Fibroblast of peridontal ligament (primary cell): ENCODE results near the gene CIZ1.
A peak's percentile ranks its signal among the peaks of the same experiment; 100 is the strongest.

Experiments used
- DNase-seq: peaks from one replicate; pipeline ENCODE4 v3.0.0-alpha.2; 2010; ENCODE audit errors: extremely low read depth

CIZ1 gene

DNA sequence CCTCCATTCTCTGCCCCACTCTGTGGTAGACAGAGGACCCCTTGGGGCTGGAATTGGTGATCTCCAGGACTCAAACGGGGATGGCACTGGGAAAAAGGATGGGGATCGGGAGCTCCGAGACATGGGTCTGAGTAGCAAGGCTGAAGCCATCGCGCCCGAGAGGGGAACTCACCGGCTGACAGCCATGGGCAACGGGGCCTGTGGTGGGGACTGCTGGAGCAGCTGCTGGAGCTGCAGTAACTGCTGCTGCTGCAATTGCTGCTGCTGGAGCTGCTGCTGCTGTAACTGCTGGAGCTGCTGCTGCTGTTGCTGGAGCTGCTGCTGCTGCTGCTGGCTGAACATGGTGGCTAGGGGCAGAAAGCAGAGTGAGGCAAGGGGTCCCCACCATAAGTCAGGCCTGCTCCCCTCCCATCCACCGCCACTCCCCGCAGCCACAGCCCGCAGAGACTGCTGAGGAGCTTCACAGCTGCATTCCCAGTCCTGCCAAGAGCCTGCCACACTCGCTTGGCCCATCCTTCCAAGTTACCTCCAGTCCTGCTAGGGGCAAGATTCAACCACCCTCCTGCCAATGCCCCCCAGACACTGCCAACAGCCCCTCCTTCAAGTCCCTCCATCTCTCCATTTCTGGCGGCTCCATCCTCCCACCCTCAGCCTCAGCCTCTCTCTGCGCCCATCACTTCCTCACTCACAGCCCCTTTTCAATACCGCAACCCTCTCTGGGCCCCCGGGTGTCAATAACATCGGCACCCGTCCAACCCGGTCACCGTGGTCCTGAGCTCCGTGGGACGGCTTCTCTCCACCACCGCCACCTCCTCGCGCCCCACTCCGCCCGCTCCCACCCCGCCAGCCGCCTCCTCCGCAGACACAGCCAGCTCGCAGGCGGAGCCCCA is 611 bp downstream of the CIZ1 start:
- DNase-seq = peak; percentile 12

DNA sequence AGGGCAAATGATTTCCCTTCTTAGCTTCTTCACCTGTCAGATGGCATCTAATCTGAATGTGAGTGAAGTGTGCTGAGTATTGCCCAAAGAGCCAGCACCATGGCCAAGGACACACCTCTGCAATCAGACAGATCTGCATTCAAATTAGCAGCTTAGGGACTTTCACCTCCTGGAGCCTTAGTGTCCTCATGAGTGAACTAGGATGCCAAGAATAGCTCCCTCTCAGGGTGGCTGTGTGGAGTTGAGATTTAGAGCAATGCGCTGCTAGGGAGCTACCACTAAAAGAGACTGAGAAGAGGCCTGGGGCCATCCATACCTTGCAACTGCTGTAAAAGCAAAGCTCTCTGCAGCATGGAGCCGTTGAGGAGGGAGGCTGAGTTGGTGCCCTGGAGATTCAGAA is 1.4 kb downstream of the CIZ1 start:
- no peak for DNase-seq

DNA sequence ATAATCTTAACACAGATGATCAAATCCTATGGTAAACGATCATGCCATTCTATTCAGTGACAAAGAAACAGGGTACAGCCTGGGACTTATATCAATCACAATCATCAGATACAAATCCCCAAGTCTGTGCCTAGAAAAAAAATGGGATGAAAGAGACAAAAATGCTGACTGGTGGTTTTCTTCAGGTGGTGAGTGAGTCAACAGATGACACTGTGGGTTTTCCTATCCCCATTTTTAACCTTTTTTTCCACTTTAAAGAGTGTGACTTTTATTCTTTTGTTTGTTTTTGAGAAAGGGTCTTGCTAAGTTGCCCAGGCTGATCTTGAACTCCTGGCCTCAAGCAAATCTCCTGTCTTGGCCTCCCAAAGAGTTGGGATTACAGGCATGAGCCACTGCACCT is 3.2 kb downstream of the CIZ1 start:
- no peak for DNase-seq

DNA sequence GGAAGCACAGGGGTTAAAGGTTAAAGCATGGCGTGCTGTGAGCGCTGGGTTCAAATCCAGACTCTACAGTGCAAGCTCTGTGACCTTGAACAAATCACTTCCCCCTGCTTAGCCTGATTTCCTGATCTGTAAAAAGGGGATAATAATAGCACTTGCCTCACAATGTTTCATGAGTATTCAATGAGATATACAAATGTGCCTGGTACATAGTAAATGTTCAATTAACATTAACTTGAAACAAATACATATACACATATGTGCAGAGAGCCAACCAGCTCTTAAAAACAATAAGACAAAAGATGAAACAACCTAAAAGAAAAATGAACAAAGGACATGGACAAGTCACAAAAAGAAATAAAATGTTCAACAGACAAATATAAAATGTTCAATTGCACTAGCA is 4.0 kb downstream of the CIZ1 start:
- DNase-seq = no peak

DNA sequence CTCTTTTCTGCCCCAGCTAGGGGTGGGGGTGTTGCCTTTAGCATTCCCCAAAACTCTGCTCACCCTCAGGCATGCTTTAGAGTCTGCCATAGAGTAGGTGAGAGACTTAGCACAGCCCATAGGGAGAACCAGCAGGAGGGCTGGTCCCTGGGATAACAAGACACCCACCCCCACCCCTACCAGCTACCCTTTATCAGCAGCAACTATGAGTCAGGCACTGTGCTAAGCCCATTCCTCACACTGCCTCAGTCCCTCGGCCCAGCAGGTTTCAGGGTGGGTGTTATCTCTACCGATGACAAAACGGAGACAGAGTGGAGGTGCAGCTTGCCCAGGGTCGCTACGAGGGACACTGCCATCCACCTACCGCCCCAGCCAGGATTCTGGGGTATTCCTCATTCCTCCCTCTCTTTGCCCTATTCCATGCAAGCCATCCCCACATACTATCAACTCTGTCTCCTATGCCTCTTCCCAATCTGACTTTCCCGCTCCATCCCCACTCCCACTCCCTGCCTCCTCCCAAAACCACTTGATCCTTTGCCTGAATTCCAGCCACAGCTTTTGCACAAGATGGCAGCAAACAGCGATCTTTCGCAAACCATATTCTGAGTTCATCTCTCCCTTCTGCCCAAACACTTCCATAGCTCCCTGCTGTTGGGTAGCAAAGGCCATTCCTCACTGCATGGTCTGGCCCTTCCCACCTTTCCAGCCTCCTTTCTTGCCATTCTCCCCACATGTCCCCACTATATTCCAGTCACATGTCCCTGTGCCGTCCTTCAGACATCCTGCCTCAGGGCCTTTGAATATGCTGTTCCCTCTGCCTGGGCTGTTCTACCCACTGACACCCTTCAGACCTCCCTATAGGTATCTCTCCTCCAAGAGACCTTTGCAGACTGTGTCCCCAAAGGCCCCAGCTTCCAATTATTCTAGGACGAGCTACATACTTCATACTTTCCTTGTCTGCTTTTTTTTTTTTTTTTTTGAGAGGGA is 5.1 kb downstream of the CIZ1 start:
- no peak for DNase-seq

DNA sequence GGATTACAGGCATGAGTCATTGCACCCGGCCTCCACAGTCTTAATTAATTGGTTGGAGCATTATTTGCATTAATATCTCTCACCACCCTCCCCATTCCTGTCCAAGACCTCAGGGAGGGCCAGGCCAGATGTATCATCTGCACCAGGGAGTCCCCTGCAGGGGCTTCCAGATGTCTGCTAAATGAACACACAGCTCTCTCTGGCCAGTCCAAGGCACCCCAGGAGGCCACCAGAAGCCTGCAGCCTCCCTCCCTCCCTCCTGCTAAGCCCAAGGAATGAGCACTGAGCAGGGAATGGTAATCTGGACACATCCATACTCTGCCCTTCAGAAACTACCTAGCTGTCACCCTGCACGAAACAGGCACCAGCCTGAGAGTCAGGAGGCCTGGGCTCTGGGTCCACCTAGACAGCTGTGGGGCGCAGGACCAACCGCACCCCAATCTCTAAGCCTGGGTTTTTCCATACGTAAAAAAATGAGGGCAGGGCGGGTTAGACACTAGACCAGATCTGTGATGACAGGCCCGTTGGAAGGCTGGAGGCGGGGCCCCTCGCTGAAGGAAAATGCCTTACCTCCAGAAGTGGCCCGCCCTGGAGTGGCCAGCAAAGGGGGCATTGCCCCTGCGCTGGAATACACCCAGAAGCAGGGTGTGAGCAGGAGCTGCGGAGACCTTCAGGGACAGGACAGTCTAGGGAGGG is 8.3 kb downstream of the CIZ1 start:
- no peak for DNase-seq

DNA sequence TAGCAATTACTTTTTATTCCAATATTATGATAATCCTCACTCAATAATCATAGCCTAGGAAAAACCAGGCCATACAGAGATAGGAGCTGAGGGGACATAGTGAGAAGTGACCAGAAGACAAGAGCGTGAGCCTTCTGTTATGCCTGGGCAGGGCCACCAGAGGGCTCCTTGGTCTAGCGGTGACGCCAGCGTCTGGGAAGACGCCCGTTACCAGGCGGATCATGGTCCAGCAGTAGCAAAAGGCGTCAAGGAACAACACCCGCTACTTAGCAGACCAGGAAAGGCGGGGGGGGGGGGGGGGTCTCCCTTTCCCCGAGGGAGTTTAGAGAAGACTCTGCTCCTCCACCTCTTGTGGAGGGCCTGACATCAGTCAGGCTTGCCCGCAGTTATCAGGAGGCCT is 9.9 kb downstream of the CIZ1 start:
- DNase-seq = peak; percentile 50

DNA sequence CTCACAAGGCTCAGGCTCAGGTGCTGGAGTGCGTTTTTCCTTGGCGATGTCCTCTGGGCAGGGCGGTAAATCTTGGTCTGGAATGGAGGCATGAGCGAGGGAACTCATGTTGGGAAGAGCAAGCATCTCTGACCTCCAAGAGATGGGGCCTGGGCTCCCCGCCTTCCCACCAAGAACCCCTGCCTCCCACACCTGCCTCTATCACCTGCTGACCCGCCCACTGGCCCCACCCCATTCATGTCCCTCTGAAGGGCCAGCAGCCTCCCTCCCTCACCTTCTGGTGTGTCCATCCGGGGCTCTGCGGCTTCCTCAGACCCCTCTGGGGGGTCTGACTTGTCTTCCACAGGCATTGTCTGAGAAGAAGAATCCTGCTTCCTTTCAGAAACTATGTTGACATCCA is 10.9 kb downstream of the CIZ1 start:
- DNase-seq = no peak

DNA sequence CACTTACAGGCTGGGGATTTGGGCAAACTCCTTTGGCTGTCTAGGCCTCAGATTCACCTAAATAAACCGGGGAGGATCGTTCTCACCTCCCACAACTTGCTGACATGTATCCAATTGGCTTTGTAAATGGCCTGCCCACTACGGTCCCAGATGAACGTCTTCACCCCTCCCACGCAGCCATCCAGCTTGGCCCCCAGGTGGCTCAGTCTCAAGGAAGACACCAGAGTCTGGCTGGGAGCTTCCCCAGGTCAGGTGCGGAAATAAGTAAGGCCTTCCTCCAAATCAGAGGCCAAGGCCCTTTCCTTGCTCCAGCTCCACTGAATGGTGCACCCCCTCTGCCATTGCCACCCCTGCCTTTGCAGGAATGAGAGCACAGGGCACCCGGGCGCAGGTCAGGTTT is 11.4 kb downstream of the CIZ1 start:
- DNase-seq = no peak

DNA sequence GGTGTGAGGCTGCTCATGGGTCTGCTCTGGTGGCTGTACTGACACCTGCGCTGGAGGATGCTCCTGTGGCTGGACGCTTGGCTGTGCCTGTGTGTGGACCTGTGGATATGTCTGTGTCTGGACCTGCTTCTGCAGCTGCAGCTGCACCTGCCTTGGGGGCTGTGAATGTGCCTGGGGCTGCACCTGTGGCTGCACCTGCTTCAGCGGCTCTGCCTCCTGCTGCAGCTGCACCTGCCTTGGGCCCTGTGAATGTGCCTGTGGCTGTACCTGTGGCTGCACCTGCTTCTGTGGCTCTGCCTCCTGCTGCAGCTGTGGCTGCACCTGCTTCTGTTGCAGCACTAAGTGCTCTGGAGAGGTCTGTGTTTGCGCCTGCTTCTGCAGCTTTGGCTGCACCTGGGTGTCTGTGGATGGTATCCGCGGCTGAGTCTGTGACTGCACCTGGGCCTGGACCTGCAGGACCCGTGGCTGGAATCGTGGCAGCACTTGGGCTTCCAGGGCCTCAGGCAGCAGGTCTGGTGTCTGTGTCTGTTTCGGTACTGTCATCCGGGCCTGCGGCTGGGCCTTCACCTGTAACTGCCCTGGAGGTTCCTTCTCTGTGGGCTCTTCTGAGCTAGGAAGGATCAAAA is 12.5 kb downstream of the CIZ1 start:
- no peak for DNase-seq

DNA sequence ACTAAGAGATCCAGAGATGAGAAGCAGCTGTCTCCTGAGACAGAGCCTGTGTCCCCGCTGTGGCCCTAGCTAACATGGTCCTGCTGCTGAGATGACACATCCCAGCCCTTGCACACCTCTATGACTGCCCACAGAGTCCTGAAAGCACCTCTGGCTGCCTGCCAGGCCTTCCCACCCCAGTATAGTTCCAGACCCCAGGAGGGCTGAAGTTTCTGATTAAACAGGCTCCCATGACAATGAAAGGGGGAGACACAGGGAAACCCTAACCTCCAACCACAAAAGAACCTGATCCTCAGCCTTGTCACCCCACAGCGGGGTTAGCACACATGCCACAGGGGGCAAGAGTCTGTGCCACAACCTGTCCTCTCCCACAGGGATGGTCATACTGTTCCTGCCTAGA is 15.6 kb downstream of the CIZ1 start:
- no peak for DNase-seq

DNA sequence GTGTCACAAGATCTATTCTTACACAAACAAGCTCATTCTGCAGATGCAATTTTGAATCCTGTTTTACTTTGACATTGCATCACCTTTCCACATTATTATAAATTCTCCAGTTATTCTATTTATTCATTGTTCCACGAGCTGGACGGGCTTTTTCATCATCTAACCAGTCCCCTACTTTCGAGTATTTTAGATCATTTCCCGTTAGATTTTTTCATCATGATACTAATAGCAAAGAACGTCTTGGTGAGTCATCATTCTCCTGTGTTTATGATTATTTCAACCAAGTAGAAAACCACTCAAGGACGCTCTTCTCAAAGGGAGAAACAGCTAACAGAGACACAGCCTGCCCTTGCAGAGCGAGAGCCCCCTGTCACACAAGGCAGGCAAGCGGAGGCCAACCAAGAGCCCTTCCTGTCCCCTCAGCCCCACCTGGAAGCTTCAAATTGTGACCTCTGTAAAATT is 16.2 kb downstream of the CIZ1 start:
- peak; percentile 80 for DNase-seq

DNA sequence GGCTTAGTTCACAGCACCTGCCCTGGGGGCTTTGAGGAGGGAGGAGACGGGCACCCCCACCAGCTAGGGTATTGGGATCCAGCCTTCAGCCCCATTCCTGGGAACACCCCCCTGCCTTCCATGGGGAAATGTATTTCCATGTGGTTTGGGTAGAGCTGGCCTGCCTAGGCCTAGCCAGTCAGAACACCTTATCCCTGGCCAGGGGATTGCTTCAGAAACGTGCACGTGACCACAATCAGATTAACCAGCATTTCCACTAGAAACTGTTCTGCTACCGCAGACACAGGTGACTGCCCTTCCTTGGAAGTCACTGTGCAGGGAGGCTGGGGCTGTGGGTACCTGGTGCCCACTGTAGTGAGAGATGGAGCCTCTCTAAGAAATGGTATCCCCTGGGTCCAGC is 17.3 kb downstream of the CIZ1 start:
- DNase-seq = no peak

DNA sequence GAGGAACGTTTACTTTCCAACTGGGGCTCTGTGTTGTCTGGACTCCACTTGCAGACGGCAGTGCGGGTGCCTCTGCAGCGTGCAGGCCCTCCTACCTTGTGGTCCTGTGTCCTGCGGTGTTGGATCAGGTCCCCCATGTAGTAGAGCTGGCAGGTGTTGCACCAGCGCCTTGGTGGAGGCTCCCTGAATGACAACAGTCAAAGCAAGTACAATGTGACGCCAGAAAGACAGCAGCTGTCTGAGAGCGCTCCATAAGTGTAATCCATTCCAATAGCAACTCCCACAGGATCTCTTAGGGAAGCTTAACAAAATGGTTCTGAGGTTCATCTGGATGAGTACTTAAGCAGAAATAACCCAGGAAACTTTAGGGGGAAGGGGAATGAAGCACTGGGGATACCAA is 21.4 kb downstream of the CIZ1 start:
- DNase-seq = no peak

DNA sequence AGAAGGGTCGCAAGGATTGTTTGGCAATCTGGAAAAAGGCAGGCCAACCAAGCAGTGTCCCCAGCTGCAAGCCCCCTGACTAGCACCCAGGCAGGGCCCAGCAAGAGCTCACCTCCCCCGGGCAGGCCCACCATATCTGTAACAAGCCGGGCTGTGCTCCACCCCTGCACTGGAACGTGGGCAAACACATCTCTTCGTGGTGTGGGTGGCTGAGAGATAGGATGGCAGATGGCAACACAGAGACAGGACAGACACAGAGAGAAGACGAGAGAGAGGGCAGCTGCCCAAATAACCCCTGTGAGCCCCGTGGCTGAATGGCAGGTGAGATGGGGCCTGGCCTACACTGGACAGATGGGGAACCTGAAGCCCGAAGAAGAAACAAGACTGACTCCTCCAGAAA is 21.9 kb downstream of the CIZ1 start:
- DNase-seq = no peak

DNA sequence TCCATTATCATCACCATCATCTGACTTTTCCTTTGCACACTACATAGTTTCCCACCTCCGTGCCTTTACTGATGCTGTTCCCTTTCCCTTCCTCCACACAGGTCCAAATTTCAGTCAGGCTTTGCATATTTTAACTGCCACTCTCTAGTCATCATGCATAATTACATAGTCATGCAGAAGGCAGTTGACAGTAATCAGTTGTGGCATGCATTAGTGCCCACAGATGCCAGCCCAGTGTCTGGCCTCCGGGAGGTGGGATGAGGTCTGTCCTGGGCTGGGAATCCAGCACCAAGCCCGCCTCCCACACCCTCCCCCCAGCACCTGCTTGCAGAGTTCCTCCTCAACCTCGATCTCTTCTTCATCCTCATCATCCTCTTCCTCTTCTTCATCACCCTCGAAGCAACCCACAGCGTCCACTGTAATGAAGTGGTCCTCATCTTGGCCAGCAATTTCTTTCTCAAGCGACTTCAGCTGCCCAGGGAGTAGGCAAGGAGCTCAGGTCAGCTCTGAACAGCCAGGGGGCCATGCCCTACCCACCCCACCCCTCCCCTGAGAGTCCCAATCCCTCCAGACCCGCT is 22.6 kb downstream of the CIZ1 start:
- no peak for DNase-seq

DNA sequence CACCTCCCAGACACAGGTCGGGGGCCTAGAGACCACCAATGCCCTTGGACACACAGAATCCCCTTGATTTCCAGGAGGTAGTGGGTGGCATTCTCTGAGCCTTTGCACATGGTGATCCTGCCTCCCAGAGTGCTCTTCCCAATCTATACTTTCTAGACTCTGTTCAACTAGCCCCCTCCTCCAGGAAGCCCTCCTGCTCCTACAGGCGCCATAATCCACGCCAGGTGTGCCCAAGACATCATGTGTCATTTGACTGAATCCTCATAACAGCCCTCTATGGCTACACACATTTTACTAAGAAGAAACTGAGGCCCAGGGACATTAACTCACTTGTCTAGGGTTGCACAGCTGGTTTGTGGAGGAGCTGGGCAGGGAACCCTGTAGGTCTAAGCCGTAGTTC is 24.2 kb downstream of the CIZ1 start:
- no peak for DNase-seq

DNA sequence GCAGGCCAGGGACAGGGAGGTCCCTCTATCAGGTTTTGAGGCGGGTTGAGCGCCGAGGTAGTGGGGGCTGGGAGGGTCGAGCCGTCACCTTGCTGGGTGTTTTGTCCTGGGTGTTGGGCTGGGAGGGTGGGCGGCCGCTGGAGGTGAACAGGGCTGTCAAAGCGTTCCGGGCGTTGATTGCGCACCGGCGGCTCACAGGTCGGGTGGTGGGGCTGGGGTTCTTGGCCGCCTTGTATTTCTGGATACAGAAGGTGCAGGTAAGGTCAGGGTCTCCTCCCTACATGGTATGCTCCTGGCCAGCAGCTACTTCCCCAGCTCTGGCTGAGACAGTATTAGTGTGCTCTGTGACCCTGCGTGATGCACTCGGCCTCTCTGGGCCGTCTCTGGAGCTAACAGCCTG is 25.2 kb downstream of the CIZ1 start:
- no peak for DNase-seq

DNA sequence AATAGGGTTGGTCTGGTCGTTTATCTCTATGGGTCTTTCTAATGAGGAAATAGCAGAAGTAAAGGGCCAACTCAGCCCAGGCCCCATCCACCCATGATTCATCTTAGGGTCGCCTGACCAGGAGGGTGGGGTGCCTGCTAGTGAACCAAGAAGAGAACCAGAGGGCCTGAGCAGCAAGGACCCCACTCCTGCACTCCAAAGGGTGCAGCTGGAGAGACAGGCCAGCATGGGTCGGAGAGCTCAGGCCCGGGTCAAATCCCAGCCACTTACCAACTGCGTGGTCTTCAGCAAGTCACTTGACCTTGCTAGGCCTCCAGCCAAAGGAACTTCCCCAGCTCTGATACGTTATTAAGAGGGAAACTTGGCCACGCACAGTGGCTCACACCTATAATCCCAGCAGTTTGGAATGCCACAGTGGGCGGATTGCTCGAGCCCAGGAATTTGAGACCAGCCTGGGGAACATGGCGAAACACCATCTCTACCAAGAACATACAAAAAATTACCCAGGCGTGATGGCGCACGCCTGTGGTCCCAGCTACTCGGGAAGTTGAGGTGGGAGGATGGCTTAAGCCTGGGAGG is 27.0 kb downstream of the CIZ1 start:
- DNase-seq = no peak

DNA sequence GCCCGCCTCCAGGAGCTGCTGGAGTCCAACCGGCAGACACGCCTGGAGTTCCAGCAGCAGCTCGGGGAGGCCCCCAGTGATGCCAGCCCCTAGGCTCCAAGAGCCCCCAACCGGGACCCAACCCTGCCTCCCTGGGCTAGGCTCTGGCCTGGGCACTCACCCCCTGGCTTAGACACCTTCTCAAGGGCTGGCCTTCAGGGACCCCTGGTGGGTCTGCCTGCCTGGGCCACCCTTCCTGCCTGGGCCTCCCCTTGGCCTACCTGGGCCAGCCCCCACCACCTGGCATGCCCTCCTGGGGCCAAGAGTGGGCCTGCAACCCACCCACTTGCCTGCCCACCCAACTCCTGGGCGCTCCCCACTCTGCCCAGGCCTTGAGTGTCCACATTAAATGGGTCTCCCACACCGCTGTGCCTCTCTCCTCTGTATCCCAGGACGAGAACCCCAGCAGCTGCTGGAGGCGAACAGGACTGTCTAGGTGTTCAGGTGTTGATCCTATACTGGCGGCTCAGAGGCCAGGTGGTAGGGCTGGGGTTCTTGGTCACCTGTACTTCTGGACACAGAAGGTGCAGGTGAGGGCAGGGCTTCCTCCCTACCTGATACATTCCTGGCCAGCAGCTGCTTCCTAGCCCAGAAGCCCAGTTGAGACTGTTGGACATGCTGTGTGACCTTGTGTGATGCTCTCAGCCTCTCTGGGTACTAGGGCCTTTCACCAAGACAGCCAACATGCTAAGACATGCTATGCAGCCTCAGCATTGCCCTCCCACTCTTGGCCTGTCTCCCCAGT is 27.7 kb downstream of the CIZ1 start:
- no peak for DNase-seq
